Germinal center (tissue), 1 donor: ENCODE data around the gene RTF2.
A peak's percentile ranks its signal among the peaks of the same experiment; 100 is the strongest.

Source experiments
- DNase-seq: peaks from one replicate; pipeline ENCODE4 v3.0.0; 2012; ENCODE audit warnings: mixed read lengths, low spot score

RTF2 gene, protein sequence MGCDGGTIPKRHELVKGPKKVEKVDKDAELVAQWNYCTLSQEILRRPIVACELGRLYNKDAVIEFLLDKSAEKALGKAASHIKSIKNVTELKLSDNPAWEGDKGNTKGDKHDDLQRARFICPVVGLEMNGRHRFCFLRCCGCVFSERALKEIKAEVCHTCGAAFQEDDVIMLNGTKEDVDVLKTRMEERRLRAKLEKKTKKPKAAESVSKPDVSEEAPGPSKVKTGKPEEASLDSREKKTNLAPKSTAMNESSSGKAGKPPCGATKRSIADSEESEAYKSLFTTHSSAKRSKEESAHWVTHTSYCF

DNA sequence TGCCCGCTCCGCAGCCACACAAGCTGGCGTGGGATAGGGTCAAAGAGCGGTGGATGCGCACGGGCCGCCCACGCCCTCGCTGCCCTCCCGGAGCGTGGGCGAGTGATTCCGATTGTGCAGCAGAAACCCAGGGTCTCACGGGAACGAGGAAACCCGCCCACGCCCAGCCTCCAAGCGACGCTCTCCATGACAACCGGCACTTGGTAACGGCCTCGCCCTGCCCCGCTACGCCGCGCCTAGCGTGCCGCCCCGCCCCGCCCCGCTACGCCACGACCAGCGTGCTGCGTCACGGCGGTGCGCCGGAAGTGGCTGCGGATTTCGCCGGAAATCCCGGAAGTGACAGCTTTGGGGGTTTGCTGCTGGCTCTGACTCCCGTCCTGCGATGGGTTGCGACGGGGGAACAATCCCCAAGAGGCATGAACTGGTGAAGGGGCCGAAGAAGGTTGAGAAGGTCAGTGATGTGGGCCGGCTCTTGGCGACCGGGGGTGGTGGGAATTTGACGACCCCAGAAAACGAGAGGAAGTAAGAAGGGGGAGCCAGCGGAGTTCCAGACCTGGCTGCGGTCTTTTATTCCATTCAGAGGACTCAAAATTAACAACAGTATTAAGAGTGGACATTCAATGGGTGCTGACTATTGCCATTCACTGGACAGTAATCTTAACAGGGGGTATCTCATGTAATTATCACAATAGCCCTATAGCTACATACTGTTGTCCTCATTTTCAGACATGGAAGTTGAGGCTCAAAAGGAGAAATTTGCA lies at the start of gene RTF2:
RTF2 (plus strand) TSS at position 312 of the 761 bp plus-strand sequence; CDS start at position 383, 71 bp downstream.
- DNase-seq, result peak; percentile 93

DNA sequence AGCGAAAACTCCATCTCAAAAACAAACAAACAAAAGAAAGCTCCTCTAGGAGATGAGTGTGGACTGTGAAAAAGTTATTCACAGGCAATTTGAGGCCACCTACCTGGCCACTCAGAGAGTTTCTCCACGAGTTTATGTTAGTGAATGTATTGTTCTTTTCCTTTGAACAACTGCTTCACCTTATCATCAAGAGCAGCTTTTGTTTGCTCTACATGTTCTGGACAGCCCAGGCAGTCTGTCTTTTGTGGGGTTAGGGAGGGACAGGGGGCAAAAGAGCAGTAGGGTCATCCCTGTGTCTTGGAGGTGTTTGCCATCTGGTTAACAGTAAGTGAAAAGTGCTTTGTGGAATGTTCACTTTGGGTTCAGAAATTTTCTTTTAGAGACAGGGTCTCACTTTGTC lies 48.4 kb upstream of the RTF2 start:
- no peak for DNase-seq

DNA sequence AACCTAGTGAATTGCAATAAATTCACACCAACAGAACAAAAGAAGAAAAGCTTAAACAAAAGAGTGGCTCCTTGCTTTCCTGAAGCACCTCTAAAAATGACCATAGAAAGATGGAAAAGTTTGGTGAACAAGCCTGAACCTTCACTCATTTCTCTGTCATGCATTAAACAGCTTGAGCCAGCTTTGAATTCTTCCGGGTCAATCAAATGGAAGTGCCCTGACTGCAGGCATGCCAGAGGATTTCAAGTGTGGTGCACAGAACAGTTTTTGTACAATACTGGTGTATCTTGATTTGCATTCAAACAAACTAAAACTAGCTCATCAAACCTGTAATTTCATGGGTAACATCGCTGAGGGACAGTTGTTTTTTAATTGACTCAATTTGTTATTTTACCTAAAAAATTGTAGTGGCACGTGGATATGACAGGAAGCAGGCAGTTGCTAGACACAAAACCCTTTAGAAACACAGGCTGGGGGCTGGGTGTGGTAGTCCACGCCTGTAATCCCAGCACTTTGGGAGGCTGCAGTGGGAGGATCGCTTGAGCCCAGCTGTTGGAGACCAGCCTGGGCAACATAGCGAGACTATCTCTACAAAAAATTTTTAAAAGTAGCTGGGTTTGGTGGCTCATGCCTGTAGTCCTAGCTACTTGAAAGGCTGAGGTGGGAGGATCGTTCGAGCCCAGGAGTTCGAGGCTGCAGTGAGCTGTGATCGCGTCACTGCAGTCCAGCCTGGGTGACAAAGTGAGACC lies 47.3 kb upstream of the RTF2 start:
- DNase-seq, result no peak

DNA sequence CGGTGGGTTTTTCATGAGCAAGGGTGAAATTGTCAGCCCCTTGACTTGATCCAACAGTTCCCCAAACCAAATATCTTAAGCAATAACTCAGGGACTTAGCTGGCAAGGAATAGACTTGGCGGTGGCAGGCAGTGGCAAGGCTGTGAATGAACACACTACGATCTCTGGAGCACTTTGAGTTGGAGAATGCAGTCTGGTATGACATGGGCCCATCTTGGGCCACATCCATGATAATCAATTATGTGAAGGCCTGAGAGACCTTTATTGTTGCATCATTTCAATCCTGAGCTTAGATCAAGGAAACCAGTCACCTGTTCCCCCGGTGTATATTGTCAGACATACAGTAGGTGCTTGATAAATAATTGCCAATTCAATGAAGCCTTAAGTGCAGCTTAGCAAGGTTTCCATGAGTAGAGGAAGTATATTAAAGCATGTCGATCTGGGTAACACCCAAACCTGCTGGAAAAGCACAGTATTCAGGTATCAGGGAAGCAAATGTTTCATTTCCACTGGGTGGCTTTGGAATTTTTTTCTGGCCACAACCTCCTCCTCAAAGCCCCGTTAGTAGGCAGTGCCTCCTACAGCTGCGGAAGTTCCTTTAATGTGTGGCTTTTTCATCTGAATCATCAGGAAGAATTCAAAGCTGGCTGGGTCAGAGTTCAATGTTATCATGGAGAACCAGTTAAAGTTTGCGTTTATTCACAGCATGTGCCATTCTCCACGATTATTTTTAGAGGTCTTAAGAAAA lies 46.2 kb upstream of the RTF2 start:
- DNase-seq, result no peak

DNA sequence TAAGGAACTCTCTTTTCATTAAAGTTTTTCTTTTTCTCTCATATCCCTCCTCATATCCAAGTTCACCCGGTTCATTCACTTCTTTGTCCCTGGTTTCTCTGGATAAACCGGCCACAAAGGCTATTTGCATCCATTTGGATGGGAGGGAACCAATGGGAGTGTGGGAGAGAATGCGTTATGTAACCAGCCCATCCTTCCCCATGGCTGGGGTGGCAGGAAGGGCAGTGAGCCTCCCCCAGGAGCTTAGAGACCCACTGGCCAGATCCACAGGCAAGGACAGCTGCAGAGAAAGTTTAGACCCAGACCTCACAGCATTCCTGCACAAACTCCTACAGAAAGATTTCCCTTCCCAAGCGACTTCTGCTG lies 45.6 kb upstream of the RTF2 start:
- no peak for DNase-seq

DNA sequence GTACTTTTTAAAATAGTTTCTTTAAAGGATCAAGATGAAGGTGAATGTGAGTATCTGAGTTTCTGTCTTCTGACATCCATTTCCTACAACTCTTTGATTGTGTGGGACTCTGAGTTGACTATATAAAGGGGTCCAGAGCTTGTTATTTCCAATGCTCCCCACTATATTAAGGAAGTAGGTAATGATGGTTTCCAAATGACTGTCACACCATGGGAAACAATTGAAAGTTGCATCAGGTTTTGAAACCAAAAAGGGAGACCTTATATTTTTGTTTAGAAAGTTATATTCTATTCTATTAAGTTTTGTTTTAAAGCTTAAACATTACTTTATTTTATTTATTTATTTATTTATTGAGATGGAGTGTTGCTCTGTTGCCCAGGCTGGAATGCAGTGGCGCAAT lies 45.2 kb upstream of the RTF2 start:
- DNase-seq, result no peak

DNA sequence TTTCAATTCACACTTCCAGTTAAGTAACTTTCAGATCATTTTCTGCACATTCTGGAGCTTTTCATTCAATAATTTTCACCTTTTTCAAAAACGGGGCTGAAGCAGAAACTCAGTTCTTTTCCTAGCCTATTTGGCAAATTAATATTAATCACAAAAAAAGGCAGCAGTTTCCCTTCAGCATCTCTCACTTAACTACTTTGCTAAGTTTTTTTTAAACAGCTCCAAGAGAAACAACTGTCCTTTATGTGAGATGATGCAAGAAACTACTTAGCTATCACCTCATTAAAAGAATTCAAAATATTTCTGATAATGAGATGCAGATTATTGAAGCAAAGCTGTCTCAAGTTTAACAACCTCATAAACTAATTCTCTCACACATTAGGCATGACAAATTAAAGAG lies 44.5 kb upstream of the RTF2 start:
- DNase-seq, result no peak

DNA sequence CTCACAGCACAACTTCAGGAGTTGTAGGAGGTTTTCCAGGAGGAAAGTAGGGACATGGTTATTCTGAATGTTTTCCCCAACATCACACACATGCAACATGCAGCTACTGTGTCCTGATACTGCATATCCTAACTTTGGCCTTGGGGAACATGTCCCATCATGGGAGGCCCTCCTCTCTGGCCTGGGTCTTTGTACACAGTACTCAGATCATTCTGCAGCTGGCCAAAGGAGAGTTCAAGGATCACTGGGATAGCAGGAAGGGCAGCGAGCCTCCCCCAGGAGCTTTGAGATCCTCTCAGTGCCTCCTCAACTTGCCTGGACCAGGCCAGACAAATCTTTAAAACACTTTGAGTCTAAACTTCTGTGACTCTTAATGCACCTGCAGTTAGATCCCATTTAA lies 43.5 kb upstream of the RTF2 start:
- no peak for DNase-seq

DNA sequence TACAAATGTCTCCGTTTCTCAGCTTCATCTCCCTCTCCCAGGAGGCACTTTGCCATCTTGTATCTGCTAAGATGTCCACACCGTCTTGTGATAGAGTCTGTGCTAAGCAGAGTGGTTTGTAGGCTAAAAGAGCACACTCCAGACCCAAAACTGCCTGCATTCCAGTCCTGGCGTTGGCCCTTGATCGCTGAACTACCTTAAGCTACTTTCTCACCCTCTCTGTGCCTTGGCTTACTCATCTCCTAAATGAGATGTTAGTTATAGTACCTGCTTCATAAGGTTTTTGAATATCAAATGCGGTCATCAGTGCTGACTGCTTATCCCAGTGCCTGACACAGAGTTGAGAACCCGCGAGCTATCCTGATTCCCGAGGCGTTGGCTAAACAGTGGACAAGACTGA lies 42.4 kb upstream of the RTF2 start:
- no peak for DNase-seq

DNA sequence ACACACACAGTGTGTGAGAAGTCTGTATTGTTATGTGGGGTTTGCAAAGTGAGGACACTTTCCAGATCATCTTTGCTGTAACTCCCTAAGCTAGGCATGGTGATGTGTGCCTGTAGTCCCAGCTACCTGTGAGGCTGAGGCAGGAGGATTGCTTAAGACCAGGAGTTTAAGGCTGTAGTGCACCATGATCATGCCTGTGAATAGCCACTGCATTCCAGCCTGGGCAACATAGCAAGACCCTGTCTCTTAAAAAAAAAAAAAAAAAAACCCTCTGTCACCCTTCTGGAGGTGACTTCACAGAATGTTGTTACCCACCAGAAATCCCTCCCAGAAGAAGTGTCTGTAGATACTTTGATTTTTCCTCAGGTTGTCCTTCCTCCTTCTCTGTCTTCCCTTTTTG lies 41.5 kb upstream of the RTF2 start:
- DNase-seq, result no peak

DNA sequence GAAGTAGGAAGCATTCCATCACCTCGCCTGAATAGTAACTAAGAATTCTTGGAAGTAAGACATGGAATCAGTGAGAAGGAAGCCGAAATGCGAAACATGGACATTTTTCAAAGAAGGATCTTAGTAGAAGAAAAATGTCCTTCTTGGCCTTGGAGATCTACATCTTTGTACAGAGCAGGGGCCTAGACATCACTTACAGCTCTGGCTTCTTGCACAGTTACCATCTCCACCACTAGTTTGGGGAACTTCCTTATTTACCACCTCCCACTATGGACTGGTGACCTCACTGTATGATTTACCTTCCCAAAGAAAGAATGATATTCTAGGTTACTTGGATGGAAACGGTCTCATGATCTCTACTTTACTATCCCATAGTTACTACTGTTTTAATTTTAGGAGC lies 40.6 kb upstream of the RTF2 start:
- DNase-seq, result no peak

DNA sequence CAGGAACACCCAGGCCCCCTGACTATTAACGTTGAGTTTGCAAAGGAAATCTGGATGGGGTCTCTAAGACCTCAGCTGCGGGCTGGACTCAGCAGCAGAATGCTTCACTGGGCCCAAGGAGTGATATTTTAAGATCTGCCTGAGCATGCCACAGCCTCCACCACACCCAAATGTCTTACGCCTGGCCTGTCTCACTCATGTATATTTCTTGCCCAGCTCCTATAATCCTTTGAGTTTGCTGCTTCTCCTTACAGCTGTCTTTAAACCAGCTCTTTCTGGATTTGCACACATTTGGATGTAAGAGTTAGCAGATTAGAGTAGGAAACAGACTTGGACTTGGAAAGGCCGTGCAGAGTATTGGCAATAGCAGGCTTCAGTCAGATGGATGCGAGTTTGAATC lies 40.0 kb upstream of the RTF2 start:
- DNase-seq, result no peak

DNA sequence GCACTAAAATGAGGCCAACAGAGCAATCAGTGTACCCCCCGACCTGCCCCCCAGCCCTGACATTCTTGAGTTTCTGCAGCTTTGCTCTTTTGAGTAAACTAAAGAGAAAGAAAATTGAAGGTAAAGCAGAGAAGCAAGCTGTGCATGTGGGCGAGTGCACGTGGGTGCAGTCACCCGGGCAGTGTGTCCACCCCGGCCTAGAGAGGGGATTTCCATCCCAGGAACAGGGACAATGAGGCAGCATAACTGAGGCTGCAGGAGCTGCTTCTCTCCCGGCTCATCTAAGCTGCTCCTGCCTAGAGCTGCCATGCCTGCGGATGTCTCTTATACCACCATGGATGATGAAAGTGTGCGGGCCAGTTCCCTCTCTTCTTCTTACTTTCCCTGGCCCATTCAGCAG lies 39.5 kb upstream of the RTF2 start:
- no peak for DNase-seq

DNA sequence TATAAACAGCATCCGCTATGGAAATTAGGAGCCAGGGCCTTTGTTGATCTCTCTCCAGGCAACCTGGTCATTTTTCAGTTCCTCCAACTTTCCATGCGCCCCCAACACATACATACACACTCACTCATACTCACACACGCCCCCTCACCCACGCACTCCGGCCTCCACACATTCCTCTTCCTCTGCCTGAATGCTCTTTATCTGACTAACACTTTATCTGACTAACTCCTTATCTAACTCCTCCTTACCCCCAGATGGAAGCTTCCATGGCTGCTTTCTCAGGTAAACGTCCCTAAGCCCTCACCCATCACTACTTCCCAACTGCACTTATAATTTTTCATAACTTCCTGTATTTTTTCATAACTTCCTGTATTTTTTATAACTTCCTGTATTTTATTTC lies 38.9 kb upstream of the RTF2 start:
- DNase-seq, result peak; percentile 23

DNA sequence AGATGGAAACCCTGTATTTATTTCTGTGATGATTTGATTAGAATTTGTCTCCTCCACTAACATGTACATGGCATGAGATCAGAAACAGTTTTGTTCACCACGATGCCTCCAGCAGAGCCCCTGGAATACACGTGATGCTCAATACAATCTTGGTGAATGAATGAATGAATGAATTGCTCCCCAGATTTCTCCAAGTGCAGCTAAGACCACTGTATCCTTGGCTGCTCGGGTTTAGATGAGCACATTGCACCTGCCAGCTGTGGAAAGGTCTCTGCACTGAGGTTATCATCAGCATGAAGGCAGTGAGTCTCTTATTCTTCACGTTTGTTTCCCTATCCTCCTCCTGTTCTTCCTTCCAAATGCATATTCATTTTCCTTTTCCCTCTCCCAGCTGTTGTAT lies 38.5 kb upstream of the RTF2 start:
- no peak for DNase-seq

DNA sequence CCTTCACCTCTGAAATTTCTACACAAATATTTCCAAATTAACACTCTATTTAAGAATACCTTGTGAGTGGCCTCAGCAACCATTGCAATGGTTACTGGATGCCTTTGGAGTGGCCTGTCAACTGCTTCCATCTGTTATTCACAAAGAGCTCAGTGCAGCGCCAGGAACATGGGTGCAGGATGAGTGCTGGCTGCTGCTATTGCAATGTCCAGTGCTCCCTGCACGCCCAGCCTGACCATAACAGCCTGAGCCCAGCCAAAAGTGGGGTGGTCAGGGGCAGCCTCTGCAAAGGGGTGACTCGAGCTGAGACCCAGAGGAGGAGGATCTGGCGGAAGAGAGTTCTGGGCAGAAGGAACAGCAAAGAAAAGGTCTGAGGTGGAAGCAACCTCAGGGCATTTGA lies 38.0 kb upstream of the RTF2 start:
- no peak for DNase-seq

DNA sequence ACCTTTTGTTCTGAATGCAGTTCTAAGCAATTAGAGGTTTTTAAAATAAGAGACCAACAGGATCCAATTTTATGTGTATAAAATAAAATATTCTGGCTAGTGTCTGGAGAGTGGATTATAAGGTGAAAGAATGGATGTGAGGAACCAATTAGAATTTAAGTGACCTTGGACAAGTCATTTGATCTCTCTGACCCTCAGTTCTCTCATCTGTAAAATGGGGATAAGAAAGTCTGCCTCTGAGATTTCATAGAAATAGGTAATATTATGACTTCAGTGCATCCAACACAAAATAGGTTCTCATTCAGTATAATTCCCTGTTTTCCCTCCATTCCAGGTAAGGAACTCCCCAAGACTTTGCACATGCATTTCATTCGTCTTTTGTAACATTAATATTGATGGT lies 37.5 kb upstream of the RTF2 start:
- DNase-seq, result no peak

DNA sequence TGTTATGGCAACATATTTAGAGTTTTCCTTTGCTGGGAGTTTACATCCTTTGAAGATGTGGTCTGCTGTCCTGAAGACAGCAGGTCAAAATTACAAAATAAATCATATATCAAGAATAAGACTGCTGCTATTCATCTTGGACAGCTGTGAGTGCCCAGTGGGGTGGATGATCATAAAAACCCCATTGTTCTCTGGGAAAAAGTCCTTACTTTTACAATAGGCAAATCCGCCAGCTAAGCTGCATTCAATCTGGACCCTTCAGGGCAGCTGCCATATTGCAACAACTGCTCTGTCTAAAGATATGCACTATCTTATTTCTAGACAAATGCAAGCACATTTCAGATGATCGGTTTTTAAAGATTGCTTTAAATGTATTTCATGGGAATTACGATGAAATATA lies 37.0 kb upstream of the RTF2 start:
- no peak for DNase-seq

DNA sequence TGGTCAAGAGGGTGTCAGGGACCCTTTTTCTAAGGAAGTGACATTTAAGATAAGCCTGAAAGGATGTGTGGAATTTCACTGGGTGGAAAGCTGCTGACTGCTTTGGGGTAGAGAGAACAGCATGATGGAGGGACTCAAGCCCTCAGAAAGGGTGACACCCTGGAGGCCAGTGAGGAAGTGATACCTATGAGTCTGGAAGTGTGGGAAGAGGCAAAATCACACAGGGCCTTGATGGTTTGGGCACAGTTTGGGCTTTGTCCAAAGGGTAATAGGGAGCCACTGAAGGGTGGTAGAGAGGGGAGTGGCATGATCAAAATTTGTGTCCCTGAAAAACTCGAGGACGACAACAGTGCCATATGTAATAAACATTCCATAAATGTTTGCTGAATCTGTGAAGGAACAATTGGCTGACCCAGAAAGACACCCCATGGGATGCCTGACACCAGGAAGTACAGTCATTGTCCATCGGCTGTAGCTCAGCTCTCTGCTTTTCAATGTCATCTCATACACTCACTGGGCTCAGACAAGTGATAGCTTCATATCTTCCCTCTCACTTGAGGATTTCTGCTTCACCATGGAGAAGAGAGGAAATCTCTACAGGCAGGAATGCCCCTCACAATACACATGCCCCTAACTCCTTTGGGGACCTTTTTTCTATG lies 35.1 kb upstream of the RTF2 start:
- no peak for DNase-seq

DNA sequence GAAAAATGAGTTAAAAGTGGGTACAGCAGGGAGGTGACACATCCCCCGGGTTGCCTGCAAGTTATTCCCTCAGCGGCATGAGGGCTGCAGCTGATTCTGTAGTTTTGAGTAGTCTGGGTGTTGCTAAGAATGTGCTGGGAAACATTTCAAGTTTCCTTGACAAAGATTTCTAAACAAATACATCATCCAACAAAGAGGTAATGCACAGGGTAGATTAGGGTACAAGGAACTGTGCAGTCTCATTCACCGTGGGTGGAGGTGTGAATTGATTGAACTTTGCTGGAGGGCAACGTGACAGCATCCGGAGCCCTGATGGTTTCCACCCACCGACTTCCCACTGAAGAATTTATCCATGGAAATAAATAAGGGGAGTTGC lies 34.6 kb upstream of the RTF2 start:
- DNase-seq, result no peak

DNA sequence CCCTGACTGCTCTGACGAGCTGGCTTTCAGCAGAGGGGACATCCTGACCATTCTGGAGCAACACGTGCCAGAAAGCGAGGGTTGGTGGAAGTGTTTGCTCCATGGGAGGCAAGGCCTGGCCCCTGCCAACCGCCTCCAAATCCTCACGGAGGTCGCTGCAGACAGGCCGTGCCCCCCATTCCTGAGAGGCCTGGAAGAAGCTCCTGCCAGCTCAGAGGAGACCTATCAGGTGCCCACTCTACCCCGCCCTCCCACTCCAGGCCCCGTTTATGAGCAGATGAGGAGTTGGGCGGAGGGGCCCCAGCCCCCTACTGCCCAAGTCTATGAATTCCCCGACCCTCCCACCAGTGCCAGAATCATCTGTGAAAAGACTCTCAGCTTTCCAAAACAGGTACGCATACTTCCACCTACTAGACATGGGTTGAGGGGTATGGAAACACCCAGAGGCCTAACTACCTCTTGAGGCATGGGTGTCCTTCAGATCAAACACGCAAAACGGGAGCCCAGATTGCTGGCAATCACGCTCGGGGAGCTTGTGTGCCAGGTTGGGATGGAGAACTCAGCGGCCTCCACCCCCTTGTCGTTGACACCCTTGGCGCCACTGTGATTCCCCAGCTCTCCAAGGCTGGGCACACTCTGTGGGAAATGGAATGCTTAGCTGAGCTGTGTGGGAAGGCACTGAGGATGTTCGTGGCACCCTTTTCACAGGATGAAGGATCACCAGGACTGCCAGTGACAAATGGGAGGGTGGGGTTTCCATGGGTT lies 31.0 kb upstream of the RTF2 start:
- DNase-seq, result no peak
